Measurements from ENCODE around the gene CAND2.
"Not testable (repeated sequence)": the region's sequence is repeated elsewhere in the genome, so short reads cannot be mapped to it uniquely, and the experiment has no call there.

DNA sequence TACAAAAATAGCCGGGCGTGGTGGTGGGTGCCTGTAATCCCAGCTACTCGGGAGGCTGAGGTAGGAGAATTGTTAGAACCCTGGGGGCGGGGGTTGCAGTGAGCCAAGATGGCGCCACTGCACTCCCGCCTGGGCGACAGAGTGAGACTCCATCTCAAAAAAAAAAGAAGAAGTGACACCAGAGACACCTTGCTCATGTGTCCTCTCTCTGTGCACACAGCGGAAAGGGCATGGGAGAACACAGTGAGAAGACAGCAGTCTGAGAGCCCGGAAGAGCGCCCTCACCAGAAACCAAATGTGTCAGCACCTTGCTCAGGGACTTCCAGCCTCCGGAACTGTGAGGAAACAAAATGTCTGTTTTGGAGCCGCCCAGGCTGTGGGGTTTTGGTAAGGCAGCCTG is 85.4 kb downstream of the CAND2 start:
- not testable (repeated sequence) for TF ChIP-seq CTCF (conservative IDR thresholded peaks at IDR 0.05; ENCODE audit: low read length); EZH2phosphoT487 (IDR thresholded peaks at IDR 0.05; ENCODE audit: borderline replicate concordance)

All from Loucy (cell line).